NCI-H1417 treated with DMSO at 0.1 percent for 48 hours (cell line): Measurements from ENCODE around the gene DDO.
"Not testable (repeated sequence)": the region's sequence is repeated elsewhere in the genome, so short reads cannot be mapped to it uniquely, and the experiment has no call there.

ENCODE experiments used
- DNase-seq: peaks from one replicate; lab custom pipeline; 2025; lab: John Stamatoyannopoulos, UW

The DDO gene, protein sequence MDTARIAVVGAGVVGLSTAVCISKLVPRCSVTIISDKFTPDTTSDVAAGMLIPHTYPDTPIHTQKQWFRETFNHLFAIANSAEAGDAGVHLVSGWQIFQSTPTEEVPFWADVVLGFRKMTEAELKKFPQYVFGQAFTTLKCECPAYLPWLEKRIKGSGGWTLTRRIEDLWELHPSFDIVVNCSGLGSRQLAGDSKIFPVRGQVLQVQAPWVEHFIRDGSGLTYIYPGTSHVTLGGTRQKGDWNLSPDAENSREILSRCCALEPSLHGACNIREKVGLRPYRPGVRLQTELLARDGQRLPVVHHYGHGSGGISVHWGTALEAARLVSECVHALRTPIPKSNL

DNA sequence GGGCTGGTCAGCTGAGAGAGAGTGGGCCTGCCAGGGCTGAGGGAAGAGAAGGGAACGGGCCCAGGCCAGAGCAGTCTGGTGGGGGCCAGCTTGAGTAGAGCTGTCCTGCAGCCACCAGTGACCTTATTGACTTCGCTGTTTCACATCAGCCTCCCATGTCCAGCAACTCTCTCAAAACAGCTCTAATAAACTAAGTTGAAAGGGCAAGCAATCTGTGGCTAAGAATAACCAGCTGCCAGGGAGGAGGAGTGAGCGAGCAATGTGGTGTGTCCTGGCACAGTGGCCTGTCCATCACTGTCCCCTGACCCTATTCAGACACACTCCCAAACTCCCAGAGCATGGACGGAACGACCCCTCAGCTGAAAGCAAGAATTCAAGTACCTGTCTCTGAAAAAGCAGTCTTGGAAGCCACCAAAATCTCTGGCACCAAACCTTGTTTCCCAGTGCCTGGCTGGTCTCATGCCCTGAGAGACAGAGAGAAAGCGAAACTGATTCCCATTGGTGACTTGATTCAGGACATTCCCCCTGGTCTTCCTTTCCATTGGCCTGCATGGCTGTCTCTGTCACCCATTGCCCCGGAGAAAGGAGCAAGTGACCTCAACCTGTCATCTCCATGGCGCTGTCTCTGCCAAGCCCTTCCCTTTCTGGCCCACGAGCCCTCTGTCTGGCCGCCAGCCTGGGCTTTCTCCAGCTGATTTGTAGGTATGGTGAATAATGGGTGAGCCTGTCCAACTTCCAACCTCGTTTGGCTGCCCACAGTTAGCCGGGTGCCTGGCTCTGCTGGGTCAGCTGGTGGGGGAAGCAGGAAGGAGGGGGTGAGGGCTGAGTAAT lies at the start of gene DDO:
Gene DDO, minus strand, starts transcription at position 490 of the 831 bp plus-strand sequence. CDS start 2,113 bp downstream, outside the sequence.
- DNase-seq, result no peak

DNA sequence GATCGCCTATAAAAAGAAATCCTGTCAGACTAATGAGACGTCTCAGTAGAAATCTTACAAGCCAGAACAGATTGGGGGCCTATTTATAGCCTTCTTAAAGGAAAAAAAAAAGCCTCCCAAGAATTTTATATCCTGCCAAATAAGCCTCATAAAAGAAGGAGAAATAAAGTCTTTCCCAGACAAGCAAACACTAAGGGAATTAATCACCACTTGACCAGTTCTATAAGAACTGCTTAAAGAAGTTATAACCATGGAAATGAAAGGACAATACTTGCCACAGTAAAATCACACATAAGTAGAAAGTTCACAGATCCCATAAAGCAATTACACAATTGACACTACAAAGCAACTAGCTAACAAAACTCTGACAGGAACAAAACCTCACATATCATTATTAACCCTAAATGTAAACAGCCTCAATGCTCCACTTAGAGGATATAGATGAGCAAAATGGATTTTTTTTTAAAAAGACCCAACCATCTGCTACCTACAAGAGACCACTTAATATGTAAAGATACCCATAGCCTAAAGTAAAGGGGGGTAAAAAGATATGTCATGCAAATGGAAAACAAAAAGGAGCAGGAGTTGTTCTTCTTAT lies 47.6 kb upstream of the DDO start:
- DNase-seq, result no peak

DNA sequence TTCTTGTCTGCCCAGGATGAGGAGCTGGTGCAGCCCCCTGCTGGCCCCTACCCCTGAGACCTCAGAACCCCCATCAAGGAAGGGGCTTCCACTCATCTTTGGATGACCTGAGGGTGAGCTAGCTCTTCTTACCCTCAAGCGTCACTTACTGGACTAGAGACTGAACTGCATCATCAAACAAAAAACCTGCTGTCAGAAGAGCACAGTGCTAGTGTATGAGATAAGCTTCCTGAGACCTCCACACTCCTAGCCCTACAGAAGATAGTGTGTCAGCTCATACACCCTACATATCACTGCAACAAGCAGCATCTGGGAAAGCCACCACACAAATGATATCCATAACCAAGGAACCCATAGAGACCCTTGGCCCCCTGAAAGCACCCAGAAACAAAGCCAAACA lies 46.0 kb upstream of the DDO start:
- DNase-seq, result no peak

DNA sequence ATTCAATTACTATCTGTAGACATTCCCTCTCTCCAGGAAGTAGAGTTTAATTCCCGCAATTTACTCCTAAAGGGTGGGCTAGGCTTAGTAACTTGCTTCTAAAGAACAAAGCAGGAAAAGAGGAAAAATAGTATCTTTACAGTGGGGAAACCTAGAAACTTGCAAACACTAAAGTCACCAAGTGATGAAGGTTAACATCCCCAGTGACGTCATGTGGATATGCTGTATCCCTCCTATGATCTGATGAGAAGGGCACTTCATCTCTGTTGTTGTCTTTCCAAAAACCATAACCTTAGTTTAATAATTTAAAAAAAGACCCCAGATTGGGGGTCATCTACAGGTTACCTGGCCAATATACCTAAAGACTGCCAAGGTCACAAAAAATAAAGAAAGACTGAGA lies 43.8 kb upstream of the DDO start:
- no peak for DNase-seq

- no peak for DNase-seq
These were observed 43.1 kb upstream of the DDO start for GRCh38 chr6:110458476-110458875.

GRCh38 chr6:110457567-110458175 lies 42.3 kb upstream of the DDO start:
- DNase-seq, result not testable (repeated sequence)

GRCh38 chr6:110456694-110457093 lies 41.3 kb upstream of the DDO start:
- DNase-seq, result no peak

GRCh38 chr6:110449541-110449895 lies 34.1 kb upstream of the DDO start:
- no peak for DNase-seq

DNA sequence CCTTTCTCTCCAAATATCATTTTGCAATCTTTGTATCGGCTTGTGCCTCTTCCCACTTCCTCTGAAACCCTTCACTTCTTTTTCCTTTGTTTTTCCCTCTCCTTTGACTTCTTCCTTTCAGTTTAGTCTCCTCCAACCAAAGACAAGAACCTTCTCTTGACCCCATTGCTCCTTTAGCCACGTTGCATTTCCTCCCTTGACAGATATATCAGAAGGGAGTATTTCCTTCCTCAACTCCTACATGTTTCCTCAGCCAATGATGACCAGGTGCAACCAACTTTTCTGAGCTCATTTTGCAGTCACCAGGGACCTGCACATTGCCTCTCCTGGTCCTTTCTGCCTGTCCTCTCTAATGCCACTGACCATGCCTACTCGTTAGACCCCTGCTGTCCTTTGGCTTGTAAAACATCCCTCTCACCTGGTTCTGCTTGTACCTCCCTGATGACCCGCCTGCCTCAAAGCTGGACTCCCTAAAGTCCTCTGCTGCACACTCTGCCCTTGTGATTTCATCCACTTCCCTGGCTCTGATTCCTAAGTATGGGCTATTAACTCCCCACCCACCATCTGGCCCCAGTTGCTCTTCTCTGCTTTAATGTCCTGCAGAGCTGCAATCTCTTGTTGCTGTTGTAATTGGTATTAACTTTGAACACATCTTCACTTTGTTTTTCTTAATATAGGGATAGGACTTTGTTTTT lies 33.6 kb upstream of the DDO start:
- DNase-seq, result no peak

DNA sequence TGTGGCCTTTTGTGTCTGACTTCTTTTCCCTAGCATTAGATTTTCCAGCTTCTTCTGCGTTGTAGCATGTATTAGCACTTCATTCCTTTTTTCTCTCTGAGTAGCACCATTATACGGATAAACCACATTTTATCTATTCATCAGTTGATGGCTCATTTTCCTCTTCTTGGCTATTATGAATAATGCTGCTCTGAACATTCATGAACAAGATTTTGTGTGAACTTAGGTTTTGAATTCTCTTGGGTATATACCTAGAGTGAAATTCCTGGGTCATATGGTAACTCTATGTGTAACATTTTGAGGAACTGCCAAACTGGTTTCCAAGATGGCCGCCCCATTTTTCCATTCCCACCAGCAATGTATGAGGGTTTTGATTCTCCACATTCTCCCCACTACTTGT lies 32.4 kb upstream of the DDO start:
- DNase-seq, result no peak

DNA sequence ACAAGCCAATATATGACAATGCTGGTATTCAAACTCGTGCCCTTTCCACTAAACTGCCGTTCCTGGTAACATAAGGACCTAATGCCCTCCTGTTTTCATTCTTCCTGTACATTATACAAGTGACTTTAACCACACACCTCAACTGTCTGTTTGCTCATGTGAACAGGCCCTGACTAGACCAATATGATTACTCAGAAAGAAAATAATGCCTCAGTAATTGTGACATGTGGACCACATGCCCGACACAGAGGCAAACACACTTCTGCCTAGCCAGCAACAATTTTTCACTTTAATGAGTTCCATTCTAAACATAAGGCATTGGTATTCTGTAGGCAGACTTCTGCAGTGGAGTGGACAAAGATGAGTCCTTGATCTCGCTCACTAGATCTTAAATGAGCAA lies 31.0 kb upstream of the DDO start:
- no peak for DNase-seq

DNA sequence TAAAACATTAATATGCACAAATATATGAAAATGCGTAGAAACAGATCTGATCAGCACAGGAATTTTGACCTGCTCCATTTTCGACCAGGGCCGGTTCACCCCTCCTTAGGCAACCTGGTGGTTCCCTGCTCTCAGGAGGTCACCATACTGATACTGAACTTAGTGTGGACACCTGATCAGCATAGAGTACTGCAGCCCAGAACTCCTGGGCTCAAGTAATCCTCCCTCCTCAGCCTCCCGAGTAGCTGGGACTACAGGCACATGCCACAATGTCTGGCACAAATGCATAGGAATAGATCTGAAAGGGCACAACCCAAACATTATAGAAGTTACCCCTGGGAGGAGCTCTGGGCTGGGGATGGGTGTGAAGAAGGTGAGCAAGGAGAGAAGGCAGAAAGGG lies 24.7 kb upstream of the DDO start:
- no peak for DNase-seq

DNA sequence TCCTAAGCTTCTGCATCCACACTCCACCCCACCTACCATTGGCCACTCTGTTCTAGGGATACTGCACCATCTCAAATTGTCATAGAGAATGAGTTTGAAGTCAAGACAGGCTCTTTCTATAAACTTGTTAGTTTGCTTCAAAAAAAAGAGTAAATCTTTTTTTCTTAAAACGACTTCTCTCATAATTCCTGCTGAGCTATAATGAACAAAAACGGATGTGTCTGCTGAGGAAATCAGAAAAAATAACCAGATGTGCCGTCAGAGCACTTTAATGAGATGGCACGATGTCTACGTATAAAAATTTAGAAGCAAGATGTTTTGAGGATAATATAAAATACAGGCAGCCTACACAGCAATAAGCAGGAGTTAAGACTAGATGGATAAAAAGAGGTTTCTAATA lies 24.0 kb upstream of the DDO start:
- DNase-seq, result no peak

DNA sequence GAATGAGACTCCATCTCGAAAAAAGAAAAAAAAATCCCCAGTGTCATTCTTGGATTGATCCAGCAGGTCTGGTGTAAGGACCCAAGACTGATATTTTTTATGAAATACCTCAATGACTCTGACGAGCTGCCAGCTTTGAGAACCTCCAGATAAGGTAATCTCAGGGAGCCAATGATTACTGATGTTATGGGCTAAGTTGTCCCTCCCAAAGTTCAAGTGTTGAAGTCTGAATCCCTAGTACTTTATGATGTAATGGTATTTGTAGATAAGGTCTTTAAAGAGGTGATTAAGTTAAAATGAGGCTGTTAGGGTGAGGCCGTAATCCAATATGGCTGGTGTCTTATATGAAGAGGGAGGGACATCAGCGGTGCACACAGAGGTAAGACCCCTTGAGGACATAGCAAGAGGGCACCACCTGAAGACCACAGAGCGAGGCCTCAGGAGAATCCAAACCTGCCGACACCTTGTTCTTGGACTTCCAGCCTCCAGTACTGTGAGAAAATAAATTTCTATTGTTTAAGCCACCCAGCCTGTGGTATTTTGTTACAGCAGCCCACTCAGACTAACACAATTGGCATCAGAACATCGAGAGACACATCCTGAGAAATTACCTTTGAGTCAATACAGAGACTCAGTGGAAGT lies 19.7 kb upstream of the DDO start:
- no peak for DNase-seq

DNA sequence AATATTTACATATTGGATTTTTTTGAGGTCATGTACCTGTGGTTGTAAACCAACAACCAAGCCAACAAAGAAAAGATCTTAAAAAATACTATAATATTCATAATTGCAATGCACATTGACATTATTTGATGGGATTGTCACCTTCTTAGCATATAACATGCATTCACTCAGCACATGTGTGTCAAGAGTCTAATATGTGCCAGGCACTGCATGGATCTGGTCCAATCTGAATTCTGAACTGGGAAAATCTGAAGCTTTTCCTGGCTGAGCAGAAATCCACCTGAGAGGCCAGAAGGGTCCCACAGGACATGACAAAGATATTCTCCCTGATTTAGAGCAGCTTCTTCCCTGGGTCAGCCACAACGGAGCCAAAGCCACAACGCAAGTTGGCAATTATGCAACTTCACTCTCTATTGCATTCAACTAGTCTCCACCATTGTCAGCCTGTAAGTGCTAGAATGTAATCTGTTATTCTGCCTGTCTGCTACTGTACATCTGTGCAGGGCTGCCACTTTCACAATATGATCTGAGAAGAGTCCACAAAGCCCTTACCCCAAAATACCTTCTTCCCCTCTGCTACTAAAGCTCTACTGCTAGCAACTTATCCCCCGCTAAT lies 17.0 kb upstream of the DDO start:
- DNase-seq, result no peak

- no peak for DNase-seq
These were observed 15.4 kb upstream of the DDO start for GRCh38 chr6:110430741-110431140.

DNA sequence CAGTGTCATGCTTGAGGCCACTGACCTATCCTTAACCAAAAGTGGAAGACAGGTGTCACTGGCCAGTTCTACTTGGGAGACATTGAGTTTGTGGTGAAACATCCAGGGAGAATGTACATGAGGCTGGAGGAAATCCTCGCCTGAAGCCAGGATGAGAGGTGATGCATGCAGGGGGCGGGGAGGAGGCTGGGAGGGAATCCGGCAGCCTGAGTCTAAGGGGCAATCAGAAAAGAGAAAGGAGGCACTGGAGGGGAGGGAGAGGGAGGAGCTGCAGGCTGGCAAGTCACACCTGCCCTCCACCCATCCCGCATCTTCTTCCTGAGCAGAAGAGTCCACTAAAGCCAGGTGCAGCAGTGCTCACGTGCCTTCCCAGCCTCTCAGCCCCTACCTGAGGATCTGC lies 14.9 kb upstream of the DDO start:
- no peak for DNase-seq

GRCh38 chr6:110428153-110428552 lies 12.8 kb upstream of the DDO start:
- no peak for DNase-seq

- no peak for DNase-seq
These were observed 10.4 kb upstream of the DDO start for GRCh38 chr6:110425816-110426215.

GRCh38 chr6:110422444-110422822 lies 7.1 kb upstream of the DDO start:
- no peak for DNase-seq

- DNase-seq, result no peak
These were observed 6.5 kb upstream of the DDO start for GRCh38 chr6:110421749-110422443.
